ENCODE measurements around the gene WHRN.

Gene WHRN

GRCh38 chr9:114493521-114494184, 11.6 kb downstream of the WHRN start:
- no peak for DNase-seq (ENCODE audit: low read depth in 2 of 3, low spot score in 2 of 3)

DNA sequence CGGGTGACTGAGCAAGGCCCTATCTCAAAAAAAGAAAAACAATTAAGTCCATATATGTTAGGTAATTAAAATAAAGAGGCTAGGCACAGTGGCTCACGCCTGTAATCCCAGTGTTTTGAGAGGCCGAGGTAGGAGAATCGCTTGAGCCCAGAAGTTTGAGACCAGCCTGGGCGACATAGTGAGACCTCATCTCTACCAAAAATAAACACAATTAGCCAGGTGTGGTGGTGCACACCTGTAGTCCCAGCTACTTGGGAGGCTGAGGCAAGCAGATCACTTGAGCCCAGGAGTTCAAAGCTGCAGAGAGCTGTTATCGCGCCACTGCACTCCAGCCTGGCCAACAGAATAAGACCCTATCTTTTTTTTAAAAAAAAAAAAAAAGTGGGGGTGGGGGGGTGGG, 12.3 kb downstream of the WHRN start:
- DNase-seq (ENCODE audit: low read depth in 2 of 3, low spot score in 2 of 3): no peak

- no peak for DNase-seq (ENCODE audit: low read depth in 2 of 3, low spot score in 2 of 3)
Observed at GRCh38 chr9:114491430-114492003, 13.8 kb downstream of the WHRN start.

DNA sequence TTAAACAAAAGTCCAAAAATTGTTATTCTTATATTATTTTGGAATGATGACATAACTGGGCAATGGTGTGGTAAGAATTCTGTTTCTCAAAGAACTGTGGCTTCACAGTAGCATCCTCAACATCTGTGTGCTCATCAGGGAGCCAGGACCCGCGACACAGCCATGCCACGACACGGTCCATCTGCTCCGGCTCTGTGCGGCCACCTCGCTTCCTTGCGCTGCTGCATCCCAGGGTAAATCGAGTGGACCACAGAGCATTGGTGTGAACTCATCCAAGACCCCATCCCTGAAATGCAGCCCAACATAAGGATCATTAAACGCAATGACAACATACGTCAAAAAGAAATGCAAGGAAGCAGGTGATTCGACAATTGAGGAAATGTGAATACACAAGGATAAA, 15.3 kb downstream of the WHRN start:
- DNase-seq (ENCODE audit: low read depth in 2 of 3, low spot score in 2 of 3): no peak

DNA sequence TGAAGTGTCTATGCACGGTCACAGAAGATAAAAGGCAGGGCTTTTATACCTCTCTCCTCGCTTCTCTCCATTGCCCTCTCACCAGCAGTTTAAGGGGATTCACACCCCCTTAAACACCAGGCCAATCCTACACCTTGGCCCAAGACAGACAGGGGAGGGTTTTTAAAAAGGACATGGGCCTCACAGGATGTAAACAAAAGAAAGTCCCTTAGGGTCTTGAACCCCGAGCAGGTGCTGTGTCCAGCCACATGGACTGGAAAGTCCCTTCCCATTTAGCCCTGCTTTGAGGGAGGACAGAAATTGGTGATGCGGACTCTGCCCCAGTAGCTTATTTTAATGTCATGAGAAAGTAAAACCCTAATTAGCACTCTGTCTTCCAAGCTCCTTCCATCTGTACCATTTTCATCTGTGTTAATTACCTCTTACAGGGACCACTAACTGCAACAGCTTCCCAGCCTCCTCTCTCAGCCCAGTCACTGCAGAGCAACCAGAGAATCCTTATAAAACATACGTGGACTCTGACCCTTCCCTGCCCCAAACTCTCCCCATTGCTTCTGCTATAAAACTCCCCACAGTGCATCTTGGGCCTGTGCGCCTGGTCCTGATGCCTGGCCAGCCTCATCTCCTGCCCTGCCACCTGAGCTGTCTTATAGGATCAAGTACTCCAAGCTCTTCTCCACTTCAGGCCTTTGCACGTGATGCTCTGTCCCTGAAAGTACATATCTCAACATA, 16.7 kb downstream of the WHRN start:
- no peak for DNase-seq (ENCODE audit: low read depth in 2 of 3, low spot score in 2 of 3)

GRCh38 chr9:114487607-114488300, 17.5 kb downstream of the WHRN start:
- peak in 1 of 3 experiments; percentile 46 for DNase-seq (ENCODE audit: low read depth in 2 of 3, low spot score in 2 of 3)

- no peak for DNase-seq (ENCODE audit: low read depth in 2 of 3, low spot score in 2 of 3)
Observed at GRCh38 chr9:114486205-114486963, 18.9 kb downstream of the WHRN start.

GRCh38 chr9:114484854-114485443, 20.3 kb downstream of the WHRN start:
- peak in 2 of 3 experiments; percentile 23 for DNase-seq (ENCODE audit: low read depth in 2 of 3, low spot score in 2 of 3)

DNA sequence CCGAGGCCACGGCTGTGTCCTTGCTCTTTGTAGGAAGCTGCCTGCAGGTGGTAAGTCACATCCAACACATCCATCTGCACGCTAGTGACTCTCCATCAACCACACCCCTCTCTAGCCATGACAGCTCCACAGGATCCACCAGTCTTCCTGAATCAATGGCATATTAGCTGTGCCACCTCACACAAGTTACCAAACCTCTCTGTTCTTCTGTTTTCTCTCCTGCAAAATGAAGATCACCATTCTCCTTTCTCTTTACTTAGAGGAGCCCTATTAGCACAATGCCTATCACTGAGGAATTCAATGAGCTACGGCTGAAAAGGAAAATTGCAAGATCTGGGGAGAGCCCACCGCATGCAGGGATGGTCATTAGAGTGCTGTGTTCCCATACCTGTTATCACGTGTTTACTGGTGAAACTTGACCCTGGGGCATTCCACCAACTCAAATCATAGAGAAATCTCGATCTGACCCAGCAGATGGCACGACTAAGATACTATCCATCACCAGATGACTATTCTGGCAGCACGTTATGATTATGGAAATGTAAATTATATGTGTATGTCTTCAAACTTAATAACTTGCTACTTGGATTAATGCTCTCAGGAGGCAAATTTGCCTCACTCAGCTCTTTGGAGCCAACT, 20.9 kb downstream of the WHRN start:
- DNase-seq (ENCODE audit: low read depth in 2 of 3, low spot score in 2 of 3): no peak

DNA sequence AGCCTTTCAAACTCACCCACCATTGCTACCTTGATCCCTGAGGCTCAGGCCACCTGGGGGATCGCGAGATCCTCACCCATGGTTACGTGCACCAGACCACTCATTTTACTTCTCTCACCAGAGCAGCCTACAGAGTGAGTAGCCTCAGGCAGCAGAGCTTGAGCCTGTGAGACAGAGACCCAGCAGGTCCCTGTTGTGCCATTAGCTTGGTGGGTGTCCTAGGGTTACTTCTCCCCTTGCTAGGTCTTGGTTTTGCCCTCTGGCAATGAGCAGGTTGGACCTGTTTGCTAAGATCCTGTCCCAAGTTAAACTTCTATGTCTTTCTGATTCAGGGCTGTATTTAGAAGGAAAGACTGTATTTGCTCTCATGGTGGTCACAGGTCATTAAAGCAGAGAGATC, 21.8 kb downstream of the WHRN start:
- no peak for DNase-seq (ENCODE audit: low read depth in 2 of 3, low spot score in 2 of 3)

GRCh38 chr9:114482593-114482992, 22.7 kb downstream of the WHRN start:
- DNase-seq (ENCODE audit: low read depth in 2 of 3, low spot score in 2 of 3): no peak

DNA sequence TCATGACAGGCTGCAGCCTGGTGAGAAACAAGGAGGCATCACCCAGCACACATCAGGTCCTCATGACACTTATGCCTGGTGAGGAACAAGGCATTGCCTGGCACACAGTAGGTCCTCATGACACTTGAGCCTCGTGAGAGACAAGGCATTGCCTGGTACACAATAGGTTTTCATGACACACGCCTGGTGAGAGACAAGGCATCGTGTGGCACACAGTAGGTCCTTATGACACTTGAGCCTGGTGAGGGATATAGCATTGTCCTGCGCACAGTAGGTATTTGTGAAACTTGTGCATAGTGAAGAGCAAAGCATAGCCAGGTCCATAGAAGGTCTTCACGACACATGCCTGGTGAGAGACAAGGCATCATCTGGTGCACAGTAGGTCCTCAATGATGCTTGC, 23.5 kb downstream of the WHRN start:
- no peak for DNase-seq (ENCODE audit: low read depth in 2 of 3, low spot score in 2 of 3)

DNA sequence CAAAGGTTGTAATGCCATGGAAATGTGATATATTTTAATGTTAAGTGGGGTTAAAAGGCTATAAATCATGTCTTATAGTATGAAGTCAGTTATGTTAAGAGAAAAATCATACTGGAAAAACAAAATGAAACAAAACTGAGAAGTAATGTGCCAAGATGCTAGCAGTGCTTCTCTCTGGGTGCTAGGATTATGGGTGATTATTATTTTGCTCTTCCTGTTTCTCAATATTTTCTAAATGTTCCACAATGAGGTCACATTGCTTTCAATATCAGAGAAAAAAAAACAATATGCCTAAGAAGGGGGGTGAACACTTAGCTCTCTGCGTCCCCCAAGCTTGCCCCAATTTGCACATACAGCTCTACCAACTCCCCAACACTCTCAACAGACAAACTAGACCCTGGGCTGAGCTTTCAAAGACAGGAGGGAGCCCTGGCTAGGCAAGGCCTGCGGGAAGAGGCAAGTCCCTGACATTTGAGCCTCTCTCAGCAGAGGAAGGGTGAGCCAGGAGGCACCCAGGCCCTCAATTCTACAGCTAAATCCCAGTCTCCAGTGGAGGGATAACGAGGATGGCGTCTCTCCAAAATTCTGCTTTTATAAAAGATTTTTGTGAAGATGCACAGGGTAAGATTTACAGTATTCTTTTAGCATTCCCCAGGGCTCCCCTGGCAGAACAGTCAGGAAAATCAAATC, 24.4 kb downstream of the WHRN start:
- DNase-seq (ENCODE audit: low read depth in 2 of 3, low spot score in 2 of 3): no peak

DNA sequence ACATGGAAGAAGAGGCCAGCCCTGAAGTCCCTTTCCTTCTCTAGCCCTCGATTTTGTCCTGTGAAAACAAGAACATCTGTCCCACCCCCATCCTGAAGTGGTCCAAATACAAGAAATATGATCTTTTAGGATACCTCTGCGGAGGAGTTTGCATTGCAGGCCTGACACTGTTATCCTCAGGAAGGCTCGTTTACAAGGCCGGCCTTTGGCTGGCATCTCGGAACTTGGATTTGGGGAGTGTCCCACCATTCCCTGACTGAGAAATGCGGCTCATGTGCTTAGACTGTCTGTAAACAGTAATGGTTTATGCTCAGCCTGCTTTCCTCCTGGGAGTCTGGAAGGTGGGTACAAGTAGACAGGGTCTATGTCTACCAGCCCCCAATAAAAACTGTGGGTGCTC, 26.4 kb downstream of the WHRN start:
- no peak for DNase-seq (ENCODE audit: low read depth in 2 of 3, low spot score in 2 of 3)

DNA sequence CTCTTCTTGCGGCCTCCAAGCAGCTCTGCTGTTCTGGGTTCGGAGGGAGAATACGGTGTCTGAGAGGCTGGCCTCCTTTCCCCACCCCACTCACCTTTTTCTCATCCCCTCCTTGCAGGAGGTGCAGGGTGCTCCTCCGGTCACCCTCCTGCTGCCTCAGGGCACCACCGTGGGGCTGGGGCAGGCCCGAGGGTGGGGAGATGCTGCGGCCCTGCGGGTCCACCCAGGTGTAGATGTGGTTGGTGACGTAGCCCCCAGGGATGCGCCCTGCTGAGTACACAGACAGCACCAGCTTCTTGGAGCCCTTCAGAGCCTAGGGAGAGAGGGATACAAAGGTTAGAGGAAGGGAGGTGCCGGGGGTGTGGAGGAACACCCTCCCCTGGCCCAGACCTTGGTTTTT, 26.8 kb downstream of the WHRN start:
- no peak for DNase-seq (ENCODE audit: low read depth in 2 of 3, low spot score in 2 of 3)

- no peak for DNase-seq (ENCODE audit: low read depth in 2 of 3, low spot score in 2 of 3)
Observed at GRCh38 chr9:114477642-114478041, 27.6 kb downstream of the WHRN start.

DNA sequence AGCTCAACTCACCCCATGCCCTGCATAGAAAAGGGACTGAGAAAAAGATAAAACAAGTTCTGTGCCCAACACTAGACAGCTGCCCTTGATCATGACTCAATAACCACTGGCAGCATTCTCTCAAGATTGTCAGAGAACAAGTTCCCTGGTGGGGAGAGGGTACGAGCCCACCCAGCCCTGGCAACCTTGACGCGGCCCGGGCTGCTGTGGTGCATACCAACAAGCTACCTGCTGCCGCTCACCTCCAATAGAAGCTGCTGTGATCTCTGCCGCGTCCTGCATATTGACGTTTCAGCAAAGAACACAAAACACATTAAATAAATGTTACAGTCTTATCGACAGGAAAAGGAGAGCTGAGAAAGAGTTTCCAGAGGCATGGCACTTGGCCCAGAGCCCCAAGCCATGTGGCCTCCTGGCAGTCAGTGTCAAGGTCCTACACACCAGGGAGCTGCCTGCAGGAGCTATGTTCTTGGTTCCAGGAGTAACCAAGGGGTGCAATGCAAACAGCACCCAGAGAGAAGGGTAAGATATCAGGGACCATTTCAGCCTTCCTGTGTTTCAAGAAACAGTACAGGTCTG, 28.3 kb downstream of the WHRN start:
- DNase-seq (ENCODE audit: low read depth in 2 of 3, low spot score in 2 of 3): no peak

GRCh38 chr9:114475412-114476135, 29.7 kb downstream of the WHRN start:
- DNase-seq (ENCODE audit: low read depth in 2 of 3, low spot score in 2 of 3): no peak

- no peak for DNase-seq (ENCODE audit: low read depth in 2 of 3, low spot score in 2 of 3)
Observed at GRCh38 chr9:114474425-114474824, 30.8 kb downstream of the WHRN start.

Data from activated CD8-positive, alpha-beta memory T cell treated with anti-CD3 and anti-CD28 coated beads for 48 hours (primary cell).